H7 (cell line): Measurements from ENCODE around the gene ECI1. TPM values are rescaled to one million over a fixed set of nuclear protein-coding genes. Genes with fewer than 3 reads are reported as not detected.
A peak's percentile ranks its signal among the peaks of the same experiment; 100 is the strongest.
"Not testable (repeated sequence)": the region's sequence is repeated elsewhere in the genome, so short reads cannot be mapped to it uniquely, and the experiment has no call there.

Experiments
- DNase-seq: peaks from one replicate; pipeline ENCODE4 v3.0.0; 2012
- H3K27me3 ChIP-seq: 2 replicates; pipeline ENCODE4 v1.6.0; 2011; ENCODE audit warnings: mild to moderate bottlenecking, low read length; ENCODE audit not compliant: control insufficient read depth, insufficient read depth
- H3K36me3 ChIP-seq: replicated peaks from 2 replicates; pipeline ENCODE4 v1.5.1; 2011; ENCODE audit warnings: low read length; ENCODE audit not compliant: control insufficient read depth, insufficient read depth
- H3K4me3 ChIP-seq: 2 replicates; pipeline ENCODE4 v1.5.1; 2011; ENCODE audit warnings: low read depth, mild to moderate bottlenecking, control low read depth, low read length, moderate library complexity; ENCODE audit not compliant: insufficient read depth
- total RNA-seq: library from RNA; depleted of rRNA; stranded (reverse); fragments of >200 nt; shearing (Covaris generic); gene quantifications from 2 replicates; pipeline ENCODE4 v1.2.3, GENCODE V29; 2014

ECI1 gene
- total RNA-seq, 1 experiment from 2014 or later = 122 TPM

DNA sequence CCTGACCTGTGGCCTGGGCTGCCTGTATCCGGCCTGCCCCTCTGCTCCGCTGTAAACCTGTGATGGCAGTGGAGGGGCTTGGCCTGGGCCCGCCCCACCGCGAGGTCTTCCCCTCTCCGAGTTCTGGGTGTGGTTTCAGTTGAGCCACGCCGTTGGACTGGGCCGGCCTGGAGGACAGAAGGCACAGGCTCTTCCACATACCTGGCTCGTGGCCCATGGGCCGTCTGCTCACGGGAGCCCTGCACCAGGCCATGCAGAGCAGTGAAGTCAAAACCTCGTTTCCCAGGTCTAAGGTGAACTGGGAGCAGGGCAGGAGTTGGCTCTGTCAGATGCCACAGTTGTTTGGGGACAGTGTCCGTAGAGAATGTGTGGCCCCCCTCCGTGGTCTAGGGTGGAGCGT lies 22.1 kb upstream of the ECI1 start:
- Histone ChIP-seq H3K4me3 (no peak overlapping the region), H3K27me3 (no peaks in the 10 kb centered on the region; the same call in 1 of the 2 replicates), H3K36me3 (no peaks in the 10 kb centered on the region)
- no peak for DNase-seq

DNA sequence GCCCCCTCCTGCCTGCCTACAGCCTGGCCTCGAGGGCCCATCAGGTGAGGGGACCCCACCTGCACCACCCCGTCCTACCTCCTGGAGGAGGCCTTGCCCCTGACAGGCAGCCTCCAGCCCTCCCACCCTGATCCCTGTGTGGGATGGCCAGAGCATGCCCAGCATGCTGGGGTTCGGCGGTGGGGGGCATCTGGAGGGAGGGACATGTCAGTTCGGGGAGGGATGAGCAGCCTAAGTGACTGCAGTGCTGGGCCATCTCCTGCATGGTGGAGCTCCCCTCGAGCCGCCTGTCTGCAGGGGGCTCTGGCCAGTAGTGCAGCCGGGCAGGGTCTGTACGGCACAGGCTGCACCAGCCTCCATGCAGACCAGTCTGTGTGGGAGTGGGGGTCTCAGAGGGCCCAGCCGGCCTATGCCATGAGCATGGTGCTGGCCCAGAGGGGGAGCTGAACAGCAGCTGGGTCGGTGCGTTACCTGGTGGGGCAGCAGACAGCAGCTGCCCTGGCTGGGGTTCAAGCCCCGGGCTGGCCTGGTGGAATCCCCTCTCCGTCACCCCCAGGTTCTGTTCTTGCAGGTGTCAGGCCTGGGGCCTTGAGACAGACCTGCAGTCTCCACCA lies 20.6 kb upstream of the ECI1 start:
- peak; percentile 63 for DNase-seq
- Histone ChIP-seq H3K4me3 (no peak overlapping the region), H3K36me3 (no peaks in the 10 kb centered on the region), H3K27me3 (no peaks in the 10 kb centered on the region; the same call in 1 of the 2 replicates)

DNA sequence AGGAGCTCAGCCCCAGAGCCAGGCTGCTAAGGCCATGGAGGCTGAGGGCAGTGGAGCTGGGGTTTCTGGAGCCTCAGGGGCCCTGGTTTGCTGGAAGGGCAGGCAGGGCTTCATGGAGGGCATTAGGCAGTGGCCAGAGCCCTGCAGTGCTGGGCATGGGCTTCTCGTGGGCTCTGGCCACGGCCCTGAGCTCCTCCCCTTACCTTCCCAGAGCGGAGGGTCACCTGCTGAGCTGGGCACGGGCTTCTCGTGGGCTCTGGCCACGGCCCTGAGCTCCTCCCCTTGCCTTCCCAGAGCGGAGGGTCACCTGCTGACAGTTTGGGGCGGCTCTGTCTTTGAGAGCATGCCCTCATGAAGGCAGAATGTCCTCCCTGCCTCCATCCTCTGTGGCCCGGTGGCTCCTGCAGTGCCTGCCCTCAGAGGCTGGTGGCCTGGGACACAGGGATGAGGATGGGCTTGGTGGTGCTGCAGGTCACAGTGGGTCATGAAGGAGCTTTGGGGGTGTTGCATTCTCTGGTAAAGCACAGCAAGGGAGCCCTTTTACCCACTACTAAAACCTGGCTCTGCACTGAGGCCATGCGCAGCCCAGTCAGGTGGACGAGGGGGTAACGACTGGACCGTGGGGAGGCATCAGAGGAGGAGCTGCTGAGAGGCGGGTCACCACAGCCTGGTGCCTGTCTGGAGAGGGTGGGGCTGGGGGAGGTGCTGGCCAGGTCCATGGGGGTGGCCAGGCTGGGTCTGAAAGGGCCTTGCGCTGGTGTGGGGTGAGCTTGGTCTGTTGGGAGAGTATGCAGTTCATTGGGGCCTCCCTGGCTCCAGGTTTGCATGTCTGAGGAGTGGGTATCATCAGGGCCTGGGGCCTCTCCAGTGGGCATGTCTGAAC lies 19.4 kb upstream of the ECI1 start:
- peak; percentile 49 for DNase-seq
- Histone ChIP-seq H3K27me3 (no peaks in the 10 kb centered on the region; the same call in 1 of the 2 replicates), H3K36me3 (peaks cover 3% of the 10 kb centered on the region), H3K4me3 (no peak overlapping the region)

DNA sequence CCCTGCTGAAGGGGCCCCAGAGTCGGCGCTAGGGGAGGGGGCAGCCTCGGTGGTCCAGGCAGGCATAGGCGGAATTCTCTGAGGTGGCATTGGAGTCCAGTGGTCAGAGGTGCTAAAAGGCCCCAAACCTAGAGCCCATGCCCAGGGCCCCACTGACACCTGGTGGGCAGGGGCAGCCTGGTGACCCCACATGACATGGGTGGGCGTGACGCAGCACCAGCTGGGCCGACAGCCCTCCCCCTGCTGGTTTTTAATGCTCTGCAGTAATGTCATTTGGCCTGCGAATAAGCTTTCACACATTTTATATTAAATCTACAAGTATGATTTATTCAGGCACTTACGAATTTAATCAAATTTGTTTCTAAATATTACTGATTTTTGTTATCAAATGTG lies 18.7 kb upstream of the ECI1 start:
- DNase-seq = no peak
- no peaks in the 10 kb centered on the region; the same call in 1 of the 2 replicates for H3K27me3 ChIP-seq
- peaks cover 3% of the 10 kb centered on the region for H3K36me3 ChIP-seq
- H3K4me3 ChIP-seq = no peak overlapping the region

DNA sequence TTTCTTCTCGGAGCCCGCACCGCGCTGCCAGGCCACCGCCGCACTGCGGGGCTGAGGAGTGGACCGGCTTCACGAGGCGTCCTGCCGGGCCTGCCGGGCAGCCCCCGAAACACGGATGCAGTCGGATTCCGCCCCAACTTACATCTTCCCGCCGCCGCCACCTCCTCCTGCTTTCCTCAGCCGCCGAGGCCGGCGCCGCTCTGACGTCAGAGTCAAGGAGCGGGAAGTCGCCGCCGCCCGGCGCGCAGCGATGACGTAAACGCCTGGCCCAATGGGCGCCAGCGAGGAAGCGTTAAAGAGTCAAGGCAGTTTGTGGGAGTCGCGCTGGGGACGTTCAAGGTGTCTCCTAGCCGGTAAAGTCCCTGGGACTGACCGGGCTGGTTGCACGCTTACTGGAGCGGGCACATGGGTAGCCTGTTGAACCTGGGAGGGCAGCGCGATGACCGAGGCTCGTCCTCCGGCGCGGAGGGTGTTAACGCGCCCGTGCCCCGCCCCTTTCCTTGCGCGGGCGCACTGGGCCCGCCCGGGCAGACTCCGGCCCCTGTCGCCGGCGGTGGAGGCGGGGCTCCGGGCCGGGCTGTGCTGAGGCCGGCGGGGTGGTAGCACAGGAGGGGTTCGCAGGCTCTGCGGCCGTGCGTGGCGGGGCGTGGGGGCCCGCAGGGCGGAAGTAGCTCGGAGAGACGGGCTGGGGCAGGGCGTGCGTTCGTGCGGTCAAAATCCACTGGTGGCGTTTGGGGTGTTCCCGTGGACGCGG lies 16.7 kb upstream of the ECI1 start, which contains the start of gene RNPS1:
Gene RNPS1, minus strand, starts transcription at position 214 of the 754 bp plus-strand sequence. CDS start 3,483 bp downstream, outside the sequence.
- peaks cover 15% of the 10 kb centered on the region for H3K36me3 ChIP-seq
- peak within 1 kb of the TSS; percentile 93 for H3K4me3 ChIP-seq
- no peaks in the 10 kb centered on the region; the same call in 1 of the 2 replicates for H3K27me3 ChIP-seq
- DNase-seq = peak; percentile 100

DNA sequence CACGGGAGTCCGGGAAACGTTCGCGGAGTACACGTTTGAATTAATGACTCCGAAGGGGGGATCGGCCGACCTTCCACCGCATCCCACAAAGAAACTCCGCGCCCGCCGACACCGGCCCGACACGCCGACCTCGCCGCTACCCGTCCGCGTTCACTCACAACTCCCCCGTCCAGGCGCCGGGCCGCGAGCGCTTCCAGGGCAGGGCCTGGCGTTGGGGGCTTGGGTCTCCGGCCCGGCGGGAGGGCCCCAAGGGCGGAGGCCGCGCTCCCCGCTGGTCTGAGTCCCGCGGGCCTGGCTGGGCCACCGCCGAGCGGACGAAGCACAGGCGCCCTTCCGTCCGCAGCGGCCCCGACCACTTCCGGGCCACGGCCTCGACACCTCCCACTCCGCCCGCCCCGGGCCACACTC lies 16.1 kb upstream of the ECI1 start:
- DNase-seq = not testable (repeated sequence)
- H3K4me3 ChIP-seq = peak overlapping the region; percentile 93

DNA sequence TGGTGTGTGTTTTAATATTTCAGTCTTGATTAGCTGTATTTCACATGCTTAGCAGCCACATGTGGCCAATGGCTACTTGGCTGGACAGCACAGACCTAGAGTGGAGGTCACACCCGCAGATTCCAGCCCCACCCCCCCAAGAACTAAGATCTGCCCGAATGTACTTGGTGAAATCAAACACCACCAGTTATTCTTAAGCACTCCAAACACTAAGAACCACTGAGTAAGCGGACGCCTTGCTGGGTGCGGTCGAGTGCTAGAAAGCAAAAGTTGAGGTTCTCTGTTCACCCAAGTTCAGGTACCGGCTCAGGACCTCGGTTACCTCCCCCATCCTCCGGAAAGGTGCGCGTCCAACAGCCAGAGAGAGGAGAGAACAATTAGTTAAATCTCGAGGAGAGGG lies 15.5 kb upstream of the ECI1 start:
- DNase-seq = peak; percentile 53
- not testable (repeated sequence) for H3K27me3 ChIP-seq
- Histone ChIP-seq H3K36me3 (peaks cover 26% of the 10 kb centered on the region), H3K4me3 (peak overlapping the region; percentile 93)

More for the DNA sequence above, 16.1 kb upstream of the ECI1 start:
- not testable (repeated sequence) for H3K27me3 ChIP-seq
- H3K36me3 ChIP-seq = peaks cover 19% of the 10 kb centered on the region

DNA sequence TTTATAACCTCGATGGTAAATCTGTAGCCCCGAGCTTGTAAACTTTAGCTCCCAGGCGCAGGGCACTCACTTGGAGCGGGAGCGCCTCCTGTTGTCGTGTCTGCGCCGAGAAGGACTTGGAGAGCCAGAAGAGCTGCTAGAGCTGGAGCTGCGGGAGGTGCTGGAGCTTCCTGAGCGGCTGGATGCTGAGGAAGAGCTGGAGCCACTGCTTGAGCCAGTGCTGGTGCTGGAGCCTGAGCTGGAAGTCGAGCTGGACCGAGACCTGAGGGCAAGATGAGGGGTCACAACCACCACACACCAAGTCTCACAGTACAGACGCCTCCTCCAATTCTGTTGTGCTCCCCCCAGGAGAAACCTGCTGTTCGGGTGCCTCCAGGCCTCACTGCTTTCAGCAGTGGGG lies 11.6 kb upstream of the ECI1 start:
- DNase-seq = not testable (repeated sequence)
- peaks cover 44% of the 10 kb centered on the region for H3K36me3 ChIP-seq

DNA sequence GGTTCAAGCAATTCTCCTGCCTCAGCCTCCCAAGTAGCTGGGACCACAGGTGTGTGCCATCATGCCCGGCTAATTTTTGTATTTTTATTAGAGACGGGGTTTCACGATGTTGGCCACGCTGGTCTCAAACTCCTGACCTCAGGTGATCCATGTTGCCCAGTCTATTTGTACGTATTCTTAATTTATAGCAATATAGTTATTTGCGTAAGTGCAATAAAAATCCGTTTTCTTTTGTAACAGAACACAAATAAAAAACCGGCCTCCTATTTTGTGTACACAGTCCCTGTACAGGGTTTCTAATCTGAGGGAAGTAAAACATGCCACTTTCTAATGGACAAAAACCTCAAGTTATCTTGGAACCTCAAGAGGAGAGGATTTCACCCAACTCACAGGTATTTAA lies 8.9 kb upstream of the ECI1 start:
- H3K27me3 ChIP-seq = no peaks in the 10 kb centered on the region
- H3K4me3 ChIP-seq = no peak overlapping the region
- DNase-seq = no peak
- H3K36me3 ChIP-seq = peaks cover 66% of the 10 kb centered on the region

More for the DNA sequence above, 11.6 kb upstream of the ECI1 start:
- H3K27me3 ChIP-seq, H3K4me3 ChIP-seq: not testable (repeated sequence)

DNA sequence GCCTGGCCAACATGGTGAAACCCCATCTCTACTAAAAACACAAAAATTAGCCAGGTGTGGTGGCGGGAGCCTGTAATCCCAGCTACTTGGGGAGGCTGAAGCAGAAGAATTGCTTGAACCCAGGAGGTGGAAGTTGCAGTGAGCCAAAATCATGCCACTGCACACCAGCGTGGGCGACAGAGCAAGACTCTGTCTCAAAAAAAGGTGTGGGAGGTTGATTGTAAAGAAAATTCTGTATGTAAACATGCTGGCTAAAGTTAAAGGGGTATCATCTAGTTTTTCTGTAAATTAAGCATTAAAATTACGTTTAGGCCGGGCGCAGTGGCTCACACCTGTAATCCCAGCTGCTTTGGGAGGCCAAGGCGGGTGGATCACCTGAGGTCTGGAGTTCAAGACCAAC lies 7.1 kb upstream of the ECI1 start:
- H3K4me3 ChIP-seq, DNase-seq, H3K27me3 ChIP-seq: not testable (repeated sequence)
- H3K36me3 ChIP-seq = peaks cover 65% of the 10 kb centered on the region

DNA sequence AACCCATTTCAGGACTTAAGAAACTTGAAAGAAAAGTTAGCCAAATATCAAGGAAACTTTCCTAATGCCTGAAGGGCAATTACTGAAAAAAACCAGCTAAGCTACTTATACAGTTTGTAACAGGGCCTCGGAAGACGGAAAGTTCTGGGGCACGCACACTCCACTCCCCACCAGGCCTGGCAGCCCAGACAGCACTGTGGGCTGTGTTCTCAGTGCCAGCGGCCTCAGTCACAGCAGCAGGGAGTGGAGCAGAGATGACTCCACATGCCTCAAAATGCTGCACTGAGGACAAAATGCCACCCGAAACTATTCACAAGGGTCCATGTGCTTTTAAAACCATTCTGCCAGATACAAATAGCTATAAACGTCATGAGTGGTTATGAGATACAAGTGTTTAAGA lies 6.3 kb upstream of the ECI1 start:
- Histone ChIP-seq H3K36me3 (peaks cover 62% of the 10 kb centered on the region), H3K4me3 (no peak overlapping the region), H3K27me3 (no peaks in the 10 kb centered on the region)
- no peak for DNase-seq

DNA sequence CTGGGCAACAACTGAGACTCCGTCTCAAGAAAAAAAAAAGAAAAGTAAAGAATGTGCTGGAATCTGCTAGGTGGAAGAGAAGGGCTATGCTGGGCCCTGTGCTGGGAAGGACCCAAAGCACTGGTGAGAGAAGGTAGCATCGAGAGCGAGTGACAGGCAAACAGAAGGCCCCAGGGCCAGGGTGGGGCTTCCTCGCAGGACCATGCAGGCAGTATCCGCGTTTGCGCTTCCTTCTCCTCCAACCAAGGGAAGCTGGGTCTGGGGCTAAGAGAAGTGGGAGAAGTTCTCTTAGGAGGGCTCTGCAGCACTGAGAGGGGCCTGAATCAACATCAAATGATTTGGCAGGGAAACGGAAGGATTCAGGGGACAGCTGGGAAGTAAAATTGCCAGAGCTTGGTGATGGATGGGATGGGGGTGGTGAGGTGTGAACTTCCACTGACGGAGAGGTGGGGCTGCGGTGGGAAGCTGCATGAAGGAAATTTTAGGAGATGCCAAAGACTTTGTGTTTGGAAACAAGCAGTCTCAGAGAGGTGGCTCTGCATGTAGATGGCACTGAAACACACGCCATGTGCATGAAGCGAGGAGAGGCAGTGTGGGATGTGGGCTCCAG lies 5.2 kb upstream of the ECI1 start:
- Histone ChIP-seq H3K27me3 (no peaks in the 10 kb centered on the region), H3K36me3 (peaks cover 51% of the 10 kb centered on the region), H3K4me3 (no peak overlapping the region)
- DNase-seq = peak; percentile 24

DNA sequence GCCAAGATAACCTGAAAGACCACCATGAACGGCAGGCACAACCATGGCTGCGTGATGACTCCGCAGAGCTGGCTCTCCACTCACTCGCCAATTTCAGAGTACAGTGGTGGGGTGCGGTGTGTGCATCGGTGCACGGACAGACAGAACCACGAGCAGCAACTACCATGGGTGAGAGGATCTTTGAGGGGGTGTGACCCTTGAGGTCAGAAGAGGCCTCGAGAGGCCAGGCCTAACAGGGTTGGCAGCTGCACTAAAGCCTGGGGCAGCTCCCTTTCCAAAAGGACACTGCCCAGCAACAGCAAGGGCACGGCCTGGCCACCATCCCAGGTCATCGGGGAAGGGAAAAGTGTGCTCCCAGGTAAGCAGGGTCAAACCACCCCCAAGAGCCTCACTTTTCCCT lies 1.9 kb upstream of the ECI1 start:
- DNase-seq = peak; percentile 24
- no peaks in the 10 kb centered on the region for H3K27me3 ChIP-seq

DNA sequence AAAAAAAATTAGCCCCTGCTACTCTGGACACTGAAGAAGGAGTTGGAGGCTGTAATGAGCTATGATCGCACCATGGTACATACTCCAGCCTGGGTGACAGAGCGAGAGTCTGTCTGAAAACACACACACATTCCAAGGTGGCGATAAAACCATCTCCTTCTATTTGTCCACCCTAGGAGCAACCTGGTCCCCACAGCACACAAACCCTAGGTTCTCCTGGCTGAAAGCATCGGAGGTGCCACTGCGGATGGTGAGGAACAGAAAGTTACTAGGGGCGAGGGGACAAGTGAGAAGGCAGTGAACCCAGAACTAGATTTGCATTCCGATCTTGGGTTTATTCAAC lies 1.4 kb upstream of the ECI1 start:
- Histone ChIP-seq H3K27me3 (no peaks in the 10 kb centered on the region), H3K36me3 (peaks cover 33% of the 10 kb centered on the region), H3K4me3 (no peak overlapping the region)
- peak; percentile 42 for DNase-seq

More for the DNA sequence above, 1.9 kb upstream of the ECI1 start:
- Histone ChIP-seq H3K4me3 (no peak overlapping the region), H3K36me3 (peaks cover 36% of the 10 kb centered on the region)
